GM19193 (cell line): ENCODE results near the gene BNIP3.

Source experiments
- POLR2A ChIP-seq: IDR thresholded peaks from 4 replicates; pipeline ENCODE4 v1.6.1; 2011; ENCODE audit not compliant: insufficient read depth, insufficient read length; ENCODE audit errors: extremely low read depth

BNIP3 gene

DNA sequence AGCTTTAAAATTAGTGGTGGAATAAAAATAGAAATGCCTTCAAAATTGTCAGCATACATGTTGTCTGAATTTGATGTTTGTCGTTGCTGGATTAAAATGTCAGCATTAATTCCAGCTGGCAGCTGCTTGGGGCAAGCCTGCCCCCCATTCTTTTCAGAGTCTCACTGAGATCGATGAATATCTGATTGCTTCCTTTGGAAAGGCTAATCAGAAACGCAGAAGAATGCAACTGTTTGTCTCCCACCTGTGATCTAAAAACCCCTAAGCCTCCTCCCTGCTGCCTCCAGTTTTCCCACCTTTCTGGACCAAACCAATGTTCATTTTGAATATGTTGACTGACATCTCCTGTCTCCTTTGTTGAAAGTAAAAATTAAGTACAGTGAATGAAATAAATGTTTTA, 27.9 kb upstream of the BNIP3 start:
- no peak for TF ChIP-seq POLR2A

- no peak for TF ChIP-seq POLR2A
These were observed 26.0 kb upstream of the BNIP3 start for GRCh38 chr10:132007681-132008080.

GRCh38 chr10:132006966-132007365, 25.2 kb upstream of the BNIP3 start:
- no peak for TF ChIP-seq POLR2A

GRCh38 chr10:132005147-132005546, 23.4 kb upstream of the BNIP3 start:
- TF ChIP-seq POLR2A: no peak

DNA sequence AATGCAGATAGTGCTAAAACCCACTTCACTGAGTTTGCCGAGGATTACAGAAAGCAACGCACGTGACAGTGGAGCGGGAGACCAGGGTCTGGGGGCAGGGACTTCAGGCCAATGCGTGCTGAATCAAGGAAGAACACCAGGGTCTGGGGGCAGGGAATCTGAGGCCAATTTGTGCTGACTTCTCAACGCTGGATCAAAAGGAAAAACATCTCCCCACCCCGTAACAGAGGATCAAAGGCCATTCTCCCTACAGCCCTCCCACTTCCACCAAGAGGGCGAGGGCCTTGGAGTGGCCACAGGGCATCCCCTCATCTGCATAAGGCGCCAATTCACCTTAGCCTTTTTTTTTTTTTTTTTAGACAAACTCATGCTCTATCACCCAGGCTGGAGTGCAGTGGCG, 22.3 kb upstream of the BNIP3 start:
- TF ChIP-seq POLR2A: no peak

DNA sequence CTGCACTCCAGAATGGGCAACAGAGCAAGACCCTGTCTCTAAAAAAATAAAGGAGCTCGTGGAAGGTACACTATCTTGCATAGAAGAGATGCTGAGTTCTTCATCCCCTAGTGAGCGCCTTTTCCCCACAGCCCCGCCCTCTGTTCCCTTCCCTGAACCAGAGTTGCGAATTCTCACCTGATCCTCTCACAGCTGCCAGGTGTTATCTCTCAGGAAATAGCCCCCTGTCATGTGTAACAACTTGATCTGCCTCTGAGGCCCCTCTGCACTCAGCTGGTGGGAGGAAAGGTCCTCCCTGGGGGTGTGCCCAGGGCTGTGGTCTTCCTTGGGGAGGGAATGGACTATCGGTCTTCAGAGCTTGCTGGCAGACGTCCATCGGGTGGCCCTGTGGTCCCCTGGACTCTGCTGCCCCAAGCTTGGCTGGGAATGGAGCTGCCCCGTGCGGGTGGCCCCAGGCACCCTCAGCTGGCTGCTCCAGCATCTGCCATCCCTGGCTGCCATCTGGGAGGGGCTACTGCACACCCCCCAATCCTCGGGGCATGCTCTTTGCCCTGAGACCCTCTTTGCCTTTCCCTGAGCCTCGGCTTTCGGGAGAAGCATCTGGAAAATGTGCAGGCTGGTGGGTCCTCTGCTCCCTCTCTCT, 21.7 kb upstream of the BNIP3 start:
- TF ChIP-seq POLR2A: no peak

DNA sequence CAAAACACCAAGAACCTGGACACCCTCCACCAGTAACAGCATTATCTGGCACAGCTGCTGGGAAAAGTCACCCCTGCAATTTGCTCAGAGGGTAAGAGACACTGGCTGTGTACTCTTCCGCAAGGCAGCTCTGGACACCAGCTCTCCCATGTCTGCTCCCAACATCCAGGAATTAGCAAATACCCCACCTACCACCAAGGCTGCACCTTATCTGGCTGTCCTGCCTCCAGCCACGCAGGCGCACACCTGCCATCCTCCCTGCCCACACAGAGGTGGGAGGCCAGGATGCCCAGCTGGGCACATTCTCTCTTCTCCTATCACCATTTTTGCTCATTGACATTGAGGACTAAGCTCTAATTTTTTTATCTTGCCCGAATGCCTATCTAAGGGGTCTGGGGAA, 20.3 kb upstream of the BNIP3 start:
- no peak for TF ChIP-seq POLR2A

DNA sequence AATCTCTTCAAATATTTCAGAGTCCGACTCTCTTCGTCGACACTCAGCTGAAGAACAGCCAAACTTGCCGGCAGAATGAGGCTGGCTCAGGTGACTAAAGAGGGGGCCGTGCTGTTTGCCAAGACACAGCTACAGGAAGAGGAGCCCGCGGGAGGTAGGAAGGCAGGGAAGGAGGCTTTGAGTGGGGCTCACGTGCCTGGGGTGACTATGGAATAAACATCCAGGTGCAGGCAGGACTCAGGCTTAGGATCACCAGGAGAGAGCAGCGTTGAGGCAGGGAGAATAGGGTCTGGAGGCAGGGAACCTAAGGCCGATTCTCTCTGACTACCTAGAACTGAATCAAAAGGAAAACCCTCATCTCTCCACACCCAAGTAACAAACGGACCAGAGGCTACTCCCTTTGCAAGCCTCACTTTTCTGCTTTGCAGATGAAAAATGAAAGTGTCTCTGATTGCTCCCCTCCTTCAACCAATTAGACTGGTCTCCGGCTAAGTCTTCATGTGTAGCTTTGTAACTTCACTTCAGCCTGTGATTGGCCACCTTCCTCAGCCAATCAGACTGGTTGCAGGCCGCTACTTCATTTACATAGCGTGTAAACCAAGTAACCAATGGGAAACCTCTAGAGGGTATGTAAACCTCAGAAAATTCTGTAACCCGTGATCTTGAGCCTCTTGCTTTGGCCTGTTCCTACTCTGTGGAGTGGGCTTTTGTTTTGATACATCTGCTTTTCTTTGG, 19.7 kb upstream of the BNIP3 start:
- TF ChIP-seq POLR2A: no peak

- TF ChIP-seq POLR2A: no peak
These were observed 17.3 kb upstream of the BNIP3 start for GRCh38 chr10:131998845-131999681.

DNA sequence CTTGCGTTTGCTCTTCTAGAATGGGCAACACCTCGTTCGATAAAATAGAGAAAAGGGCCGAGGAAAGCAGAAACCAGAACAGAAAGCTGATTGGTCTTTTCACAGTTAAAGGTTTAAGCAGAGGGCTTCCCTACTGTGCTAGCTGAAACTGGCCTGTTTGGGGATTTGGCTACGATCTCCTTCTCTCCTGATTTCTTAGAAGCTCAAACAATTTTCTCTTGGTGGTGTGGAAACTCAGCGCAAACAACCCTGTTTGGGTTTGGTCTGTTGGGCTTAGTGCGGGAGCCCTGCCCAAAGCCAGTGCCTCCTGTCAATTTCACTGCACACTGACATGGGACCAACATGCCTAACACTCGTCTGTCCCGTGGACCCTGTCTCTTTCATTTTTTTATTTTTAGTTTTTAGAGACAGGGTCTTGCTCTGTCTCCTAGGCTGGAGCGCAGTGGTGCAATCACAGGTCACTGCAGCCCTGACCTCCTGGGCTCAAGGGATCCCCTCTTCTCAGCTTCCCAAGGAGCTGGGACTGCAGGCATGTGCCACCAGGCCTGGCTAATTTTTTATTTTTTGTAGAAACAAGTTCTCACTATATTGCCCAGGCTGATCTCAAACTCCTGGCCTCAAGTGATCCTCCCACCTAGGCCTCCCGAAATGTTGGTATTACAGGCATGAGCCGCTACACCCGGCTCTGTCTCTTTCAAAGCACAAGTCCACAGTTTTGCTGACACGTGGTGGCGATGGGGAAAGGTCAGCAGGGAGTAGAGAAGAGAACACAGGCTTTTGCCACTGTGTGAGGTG, 16.5 kb upstream of the BNIP3 start:
- no peak for TF ChIP-seq POLR2A

DNA sequence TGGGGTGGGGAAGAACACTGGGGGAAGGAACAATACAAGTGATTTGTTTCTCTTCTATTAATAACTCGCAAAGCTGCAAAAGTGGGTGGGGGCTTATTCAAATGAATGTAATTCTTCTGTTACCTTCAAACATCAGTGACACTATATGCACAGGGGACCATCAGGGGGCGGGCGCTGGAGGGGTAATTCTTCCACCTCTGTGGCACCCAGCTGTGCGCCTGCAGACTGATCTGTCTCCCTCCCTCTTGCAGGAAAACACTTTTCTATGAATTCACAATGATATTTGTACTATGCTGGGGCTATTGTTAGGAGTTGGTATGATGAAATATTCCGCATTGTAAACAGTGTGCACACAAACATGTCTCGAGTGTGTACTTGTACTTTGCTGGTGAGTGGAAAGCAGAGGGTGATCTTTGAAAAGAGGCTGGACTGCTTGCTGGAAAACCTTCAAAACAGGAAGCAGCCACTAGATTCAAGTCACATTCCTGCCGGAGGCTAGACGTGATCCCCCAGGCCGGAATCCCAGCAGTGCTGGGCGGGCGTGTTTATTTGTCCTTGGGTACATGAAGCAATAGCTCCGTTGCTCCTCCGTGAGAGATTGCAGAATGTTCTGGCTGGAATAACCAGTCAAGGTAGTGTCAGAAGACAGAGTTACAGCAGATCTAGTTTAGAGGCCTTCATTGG, 15.8 kb upstream of the BNIP3 start:
- no peak for TF ChIP-seq POLR2A

DNA sequence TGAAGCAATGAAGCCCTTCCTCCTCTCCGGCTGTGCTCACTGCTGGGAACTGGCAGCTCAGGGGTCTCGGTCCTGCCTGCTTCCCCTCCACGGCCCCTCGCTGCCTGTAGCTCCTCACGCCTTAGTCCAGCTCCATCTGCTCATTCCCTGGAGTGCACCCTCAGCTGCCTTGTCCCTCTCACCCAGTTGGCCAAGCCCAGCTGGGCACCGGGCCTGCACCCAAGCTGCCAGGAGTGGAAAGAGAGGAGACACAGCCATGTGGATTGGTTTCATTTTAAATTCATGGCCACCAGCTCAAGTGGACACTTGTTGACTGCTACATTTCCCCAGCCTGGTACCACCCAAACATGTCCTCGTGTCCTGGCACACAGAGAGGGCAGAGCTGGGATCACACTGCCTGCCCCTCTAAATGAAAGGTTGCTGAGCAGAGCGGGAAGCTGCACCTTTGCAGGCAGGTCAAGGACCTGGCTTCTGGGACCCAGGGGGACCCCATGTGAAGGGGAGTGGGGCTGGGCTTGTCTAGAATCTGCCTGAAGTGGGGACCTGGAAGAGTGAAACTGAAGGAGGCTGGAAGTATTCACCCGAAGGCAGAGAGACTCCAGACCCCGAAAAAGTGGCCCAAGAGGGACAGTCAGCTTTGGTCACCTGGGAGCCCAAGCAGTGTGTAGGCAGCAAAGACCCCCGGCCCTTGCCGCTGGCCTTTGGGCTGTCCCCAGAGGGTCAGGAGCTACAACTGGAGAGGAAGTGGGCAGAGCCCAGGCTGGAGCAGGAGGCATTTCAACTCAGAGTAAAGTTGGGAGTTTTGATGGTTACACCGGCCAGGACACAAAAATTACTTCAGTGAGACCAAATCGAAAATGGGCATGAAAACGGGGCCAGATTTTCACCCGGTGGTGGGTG, 15.0 kb upstream of the BNIP3 start:
- no peak for TF ChIP-seq POLR2A

GRCh38 chr10:131994435-131994834, 12.7 kb upstream of the BNIP3 start:
- no peak for TF ChIP-seq POLR2A
